Smooth muscle cell (in vitro differentiated cells): ENCODE measurements around the gene SLC52A3. TPM values are rescaled to one million over a fixed set of nuclear protein-coding genes. Genes with fewer than 3 reads are reported as not detected.

Experiments used
- DNase-seq: peaks from one replicate; lab custom pipeline; 2025; ENCODE audit not compliant: unreplicated experiment; lab: John Stamatoyannopoulos, UW
- H2AFZ ChIP-seq: fragments of 200-600 bp; sonication (generic); 2 replicates; pipeline ENCODE4 v1.6.0; 2016; ENCODE audit warnings: antibody characterized with exemption, low read depth, mild to moderate bottlenecking
- H3F3A ChIP-seq: fragments of 200-600 bp; sonication (generic); 2 replicates; pipeline ENCODE4 v1.6.0; 2017; ENCODE audit warnings: antibody characterized with exemption, low read depth
- H3K27ac ChIP-seq: fragments of 200-600 bp; sonication (generic); 2 replicates; pipeline ENCODE4 v1.5.1; 2016; ENCODE audit warnings: low read depth, mild to moderate bottlenecking
- H3K27me3 ChIP-seq: fragments of 200-600 bp; sonication (generic); 2 replicates; pipeline ENCODE4 v1.6.1; 2016; ENCODE audit warnings: low read depth, mild to moderate bottlenecking
- H3K36me3 ChIP-seq: fragments of 200-600 bp; sonication (generic); 2 replicates; pipeline ENCODE4 v1.5.1; 2016; ENCODE audit warnings: low read depth
- H3K4me1 ChIP-seq: fragments of 200-600 bp; sonication (generic); 2 replicates; pipeline ENCODE4 v1.5.1; 2016; ENCODE audit warnings: low read depth
- H3K4me2 ChIP-seq: fragments of 200-600 bp; sonication (generic); 2 replicates; pipeline ENCODE4 v1.6.0; 2016; ENCODE audit warnings: mild to moderate bottlenecking
- H3K4me3 ChIP-seq: fragments of 200-600 bp; sonication (generic); 2 replicates; pipeline ENCODE4 v1.5.1; 2016; ENCODE audit warnings: mild to moderate bottlenecking
- H3K79me2 ChIP-seq: fragments of 200-600 bp; sonication (generic); 2 replicates; pipeline ENCODE4 v1.6.0; 2016; ENCODE audit warnings: low read depth, mild to moderate bottlenecking
- H3K9ac ChIP-seq: fragments of 200-600 bp; sonication (generic); 2 replicates; pipeline ENCODE4 v1.6.0; 2016; ENCODE audit warnings: low read depth
- H3K9me3 ChIP-seq: fragments of 200-600 bp; sonication (generic); replicated peaks from 2 replicates; pipeline ENCODE4 v1.5.1; 2016; ENCODE audit warnings: low read depth
- H4K20me1 ChIP-seq: fragments of 200-600 bp; sonication (generic); 2 replicates; pipeline ENCODE4 v1.6.0; 2016; ENCODE audit warnings: low read depth
- WGBS: methylation state at CpG from one replicate; pipeline ENCODE4 v1.1.7; 2016; ENCODE audit warnings: low lambda C conversion rate; 5-methylcytosine and 5-hydroxymethylcytosine counted together
- polyA plus RNA-seq: library from polyadenylated mRNA; unstranded; fragments of >200 nt; fragmentation: Nextera tagmentation; extraction: Ambion mirVana; gene quantifications from 2 replicates; pipeline ENCODE4 v1.2.1, GENCODE V29; 2016
- total RNA-seq: library from RNA; depleted of rRNA; stranded (reverse); fragments of >200 nt; gene quantifications from 2 replicates; pipeline ENCODE4 v1.2.3, GENCODE V29; 2014
- TF ChIP-seq, protein P1 (sequence below): fragments of 200-600 bp; sonication (generic); IDR thresholded peaks from 2 replicates; pipeline ENCODE4 v1.5.1; 2017; ENCODE audit warnings: borderline replicate concordance, mild to moderate bottlenecking, antibody characterized with exemption; ENCODE audit not compliant: insufficient read depth, poor library complexity, severe bottlenecking

Gene SLC52A3
- total and polyA plus RNA-seq, 2 experiments from 2014 or later: 0.36 TPM; not detected in 1

DNA sequence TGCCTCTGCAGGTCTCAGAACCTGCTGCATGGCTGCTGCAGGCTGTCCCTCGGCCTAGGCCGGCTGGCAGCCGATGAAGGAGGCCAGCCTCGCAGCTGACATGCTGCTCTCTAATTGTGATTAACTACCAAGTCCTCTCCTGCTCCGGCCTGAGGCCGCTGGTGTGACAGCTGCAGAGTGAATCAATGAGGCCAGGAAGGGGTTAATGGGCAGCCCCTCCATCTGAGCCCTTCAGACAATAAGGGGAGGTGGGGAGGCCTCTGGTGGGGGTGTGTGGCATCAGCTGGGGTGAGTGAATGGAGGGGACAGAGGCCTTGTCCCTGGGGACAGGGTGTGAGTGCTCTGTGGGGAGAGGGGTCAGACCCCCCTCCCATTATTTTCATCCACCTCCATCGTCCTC, 34.4 kb downstream of the SLC52A3 start:
- TF ChIP-seq, protein P1, sequence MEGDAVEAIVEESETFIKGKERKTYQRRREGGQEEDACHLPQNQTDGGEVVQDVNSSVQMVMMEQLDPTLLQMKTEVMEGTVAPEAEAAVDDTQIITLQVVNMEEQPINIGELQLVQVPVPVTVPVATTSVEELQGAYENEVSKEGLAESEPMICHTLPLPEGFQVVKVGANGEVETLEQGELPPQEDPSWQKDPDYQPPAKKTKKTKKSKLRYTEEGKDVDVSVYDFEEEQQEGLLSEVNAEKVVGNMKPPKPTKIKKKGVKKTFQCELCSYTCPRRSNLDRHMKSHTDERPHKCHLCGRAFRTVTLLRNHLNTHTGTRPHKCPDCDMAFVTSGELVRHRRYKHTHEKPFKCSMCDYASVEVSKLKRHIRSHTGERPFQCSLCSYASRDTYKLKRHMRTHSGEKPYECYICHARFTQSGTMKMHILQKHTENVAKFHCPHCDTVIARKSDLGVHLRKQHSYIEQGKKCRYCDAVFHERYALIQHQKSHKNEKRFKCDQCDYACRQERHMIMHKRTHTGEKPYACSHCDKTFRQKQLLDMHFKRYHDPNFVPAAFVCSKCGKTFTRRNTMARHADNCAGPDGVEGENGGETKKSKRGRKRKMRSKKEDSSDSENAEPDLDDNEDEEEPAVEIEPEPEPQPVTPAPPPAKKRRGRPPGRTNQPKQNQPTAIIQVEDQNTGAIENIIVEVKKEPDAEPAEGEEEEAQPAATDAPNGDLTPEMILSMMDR: no peak
- WGBS: 71% methylated on average over 7 of the region's 7 CpGs
- no peak overlapping the region for H3K4me2 ChIP-seq

DNA sequence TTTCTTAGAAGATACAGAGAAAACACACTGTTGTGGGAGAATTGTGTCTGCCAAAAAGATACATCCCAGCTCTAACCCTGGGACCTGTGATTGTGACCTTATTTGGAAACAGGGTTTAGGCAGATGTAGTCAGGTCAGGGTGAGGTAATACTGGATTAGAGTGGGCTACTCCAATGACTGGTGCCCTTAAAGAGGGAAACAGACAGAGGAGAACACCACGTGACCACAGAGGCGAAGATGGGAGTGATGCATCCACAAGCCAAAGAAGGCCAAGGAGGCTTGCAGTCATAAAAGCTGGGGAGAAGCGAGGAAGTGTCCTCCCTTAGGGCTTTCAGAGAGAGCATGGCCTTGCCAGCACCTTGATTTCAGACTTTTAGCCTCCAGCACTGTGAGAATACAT, 35.6 kb downstream of the SLC52A3 start:
- no peaks in the 10 kb centered on the region for H3F3A ChIP-seq
- H2AFZ ChIP-seq: no peak overlapping the region
- H3K9me3 ChIP-seq: no peaks in the 10 kb centered on the region
- TF ChIP-seq, protein P1: no peak
- H3K27me3 ChIP-seq: peaks cover 16% of the 10 kb centered on the region
- H3K4me1 ChIP-seq: no peaks in the 10 kb centered on the region
- no peaks in the 10 kb centered on the region for H3K36me3 ChIP-seq
- H3K9ac ChIP-seq: no peak overlapping the region
- H3K4me2 ChIP-seq: no peak overlapping the region
- DNase-seq: no peak
- no peak overlapping the region for H3K27ac ChIP-seq
- no peak overlapping the region for H3K4me3 ChIP-seq
- no peaks in the 10 kb centered on the region for H3K79me2 ChIP-seq
- WGBS: 76% methylated on average over 3 of the region's 3 CpGs
- H4K20me1 ChIP-seq: no peaks in the 10 kb centered on the region

More for the DNA sequence above, 34.4 kb downstream of the SLC52A3 start:
- no peaks in the 10 kb centered on the region for H3K9me3 ChIP-seq
- H3K36me3 ChIP-seq: no peaks in the 10 kb centered on the region
- no peaks in the 10 kb centered on the region for H3F3A ChIP-seq
- H3K79me2 ChIP-seq: no peaks in the 10 kb centered on the region
- H3K27ac ChIP-seq: no peak overlapping the region
- no peak overlapping the region for H3K9ac ChIP-seq
- no peak overlapping the region for H2AFZ ChIP-seq
- no peaks in the 10 kb centered on the region for H4K20me1 ChIP-seq
- peaks cover 6% of the 10 kb centered on the region for H3K27me3 ChIP-seq
- no peak overlapping the region for H3K4me3 ChIP-seq
- DNase-seq: no peak
- no peaks in the 10 kb centered on the region for H3K4me1 ChIP-seq

DNA sequence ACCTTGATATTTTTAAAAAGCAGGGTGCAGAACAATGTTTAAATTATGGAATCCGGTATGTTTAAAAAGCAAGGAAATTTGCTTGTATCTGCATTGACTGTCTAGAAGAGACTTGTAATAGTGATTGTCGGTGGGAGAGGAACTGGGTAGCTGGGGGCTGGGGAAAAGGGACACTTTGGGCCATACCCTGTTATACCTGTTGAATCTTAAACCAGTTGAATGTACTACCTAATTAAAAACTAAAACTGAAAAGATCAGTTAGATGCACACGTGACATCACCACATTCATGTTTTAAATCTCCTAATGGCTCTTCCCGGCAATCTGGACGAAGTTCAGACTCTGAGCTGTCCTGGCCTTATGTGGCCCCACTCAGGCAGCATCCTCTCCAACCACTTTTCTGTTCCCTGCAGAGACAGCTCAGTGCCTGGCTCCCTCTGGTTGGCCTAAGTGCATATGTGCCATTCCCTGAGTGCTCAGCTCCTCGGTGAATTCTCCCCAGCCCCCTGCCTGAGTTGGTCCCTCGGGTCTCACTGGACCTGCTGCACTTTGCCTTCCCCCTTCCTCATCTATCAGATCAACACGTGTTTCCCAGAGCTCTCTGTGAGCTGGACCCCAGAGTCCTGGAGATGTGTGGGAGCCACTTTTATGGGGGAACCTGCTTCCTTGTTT, 36.3 kb downstream of the SLC52A3 start:
- TF ChIP-seq, protein P1: no peak
- Histone ChIP-seq H3K9ac (no peak overlapping the region), H3K4me2 (no peak overlapping the region), H4K20me1 (no peaks in the 10 kb centered on the region), H3K36me3 (no peaks in the 10 kb centered on the region), H3K79me2 (no peaks in the 10 kb centered on the region), H3K27ac (no peak overlapping the region), H3K4me1 (no peaks in the 10 kb centered on the region), H3K4me3 (no peak overlapping the region), H2AFZ (no peak overlapping the region), H3K9me3 (no peaks in the 10 kb centered on the region), H3K27me3 (peaks cover 19% of the 10 kb centered on the region), H3F3A (no peaks in the 10 kb centered on the region)
- 78% methylated on average over 8 of the region's 8 CpGs for WGBS
- DNase-seq: no peak

DNA sequence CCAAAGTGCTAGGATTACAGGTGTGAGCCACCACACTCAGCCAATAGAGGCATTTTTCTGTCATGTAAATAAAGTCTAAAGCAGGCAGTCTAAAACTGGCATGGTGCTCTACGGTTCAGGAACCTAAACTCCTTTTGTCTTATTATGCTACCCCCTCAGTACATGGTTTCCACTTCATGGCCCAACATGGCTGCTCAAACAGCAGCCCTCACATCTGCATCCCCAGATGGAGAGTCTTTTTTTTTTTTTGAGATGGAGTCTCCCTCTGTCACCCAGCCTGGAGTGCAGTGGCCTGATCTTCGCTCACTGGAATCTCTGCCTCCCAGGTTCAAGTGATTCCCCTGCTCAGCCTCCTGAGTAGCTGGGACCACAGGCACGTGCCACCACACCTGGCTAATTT, 38.3 kb downstream of the SLC52A3 start:
- H3K4me2 ChIP-seq: no peak overlapping the region
- H4K20me1 ChIP-seq: no peaks in the 10 kb centered on the region
- H3K9me3 ChIP-seq: no peaks in the 10 kb centered on the region
- no peak overlapping the region for H3K9ac ChIP-seq
- DNase-seq: no peak
- no peak overlapping the region for H3K27ac ChIP-seq
- H3K4me1 ChIP-seq: no peaks in the 10 kb centered on the region
- TF ChIP-seq, protein P1: no peak
- no peak overlapping the region for H3K4me3 ChIP-seq
- H2AFZ ChIP-seq: no peak overlapping the region
- WGBS: 93% methylated on average over 3 of the region's 3 CpGs
- H3K36me3 ChIP-seq: no peaks in the 10 kb centered on the region
- H3K27me3 ChIP-seq: peaks cover 31% of the 10 kb centered on the region
- H3F3A ChIP-seq: no peaks in the 10 kb centered on the region
- H3K79me2 ChIP-seq: no peaks in the 10 kb centered on the region
